ENCODE measurements around the gene LINGO4.

Gene LINGO4

GRCh38 chr1:151814426-151814825 lies 9.2 kb upstream of the LINGO4 start:
- no peak for DNase-seq (ENCODE audit: low read depth in 2 of 2)

DNA sequence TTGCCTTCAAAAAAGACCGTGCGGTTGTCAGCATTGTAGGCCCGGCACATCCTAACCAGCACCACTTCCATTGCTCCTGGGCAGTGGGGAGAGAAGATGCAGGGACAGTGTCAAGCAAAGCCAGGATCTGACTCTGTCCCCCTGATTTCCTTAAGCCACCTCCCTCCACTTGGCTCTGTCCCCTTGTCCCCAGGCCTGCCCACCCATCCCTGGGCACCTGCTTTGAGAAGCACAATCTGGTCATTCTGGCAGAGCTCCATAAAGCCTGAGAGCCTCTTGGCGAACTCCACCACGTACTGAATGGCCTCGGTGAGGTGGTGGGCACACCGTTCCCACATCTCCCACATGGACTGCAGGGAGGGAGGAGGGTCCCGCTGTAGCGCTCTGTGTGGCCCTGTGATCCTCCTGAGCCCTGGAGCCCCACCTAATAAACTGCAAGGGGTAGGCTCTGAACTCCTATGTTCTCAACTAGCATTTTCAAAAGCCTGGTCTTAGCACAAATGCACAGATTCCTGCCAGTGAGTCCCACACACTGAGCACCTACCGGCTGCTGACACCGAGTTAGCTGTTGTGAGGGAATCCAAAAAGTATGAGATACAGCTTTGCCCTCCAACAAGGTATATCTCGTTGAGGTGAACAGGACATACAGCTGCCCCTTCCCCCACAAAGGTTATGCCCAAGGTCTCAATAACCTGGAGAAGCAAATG lies 8.2 kb upstream of the LINGO4 start:
- no peak for DNase-seq (ENCODE audit: low read depth in 2 of 2)

DNA sequence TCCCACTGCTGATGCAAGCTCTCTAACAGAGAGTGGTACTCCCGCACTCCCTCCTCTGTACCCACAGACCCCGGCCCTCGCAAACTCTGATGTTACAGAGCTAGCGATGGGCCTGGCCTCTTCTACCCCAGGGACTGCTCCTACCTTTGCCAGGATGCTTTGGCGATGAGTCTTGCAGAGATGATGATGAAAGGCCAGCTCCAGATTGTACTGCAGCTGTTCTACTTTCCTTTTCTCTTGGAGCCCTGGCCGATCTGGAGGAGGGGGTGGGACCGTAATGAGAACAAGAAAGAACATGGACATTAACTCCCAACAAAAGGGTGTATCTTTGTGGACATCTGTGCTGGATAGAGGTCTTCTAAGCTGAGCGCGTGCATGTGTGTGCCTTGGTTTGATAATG lies 6.0 kb upstream of the LINGO4 start:
- no peak for DNase-seq (ENCODE audit: low read depth in 2 of 2)

GRCh38 chr1:151809985-151810556 lies 4.9 kb upstream of the LINGO4 start:
- no peak for DNase-seq (ENCODE audit: low read depth in 2 of 2)

DNA sequence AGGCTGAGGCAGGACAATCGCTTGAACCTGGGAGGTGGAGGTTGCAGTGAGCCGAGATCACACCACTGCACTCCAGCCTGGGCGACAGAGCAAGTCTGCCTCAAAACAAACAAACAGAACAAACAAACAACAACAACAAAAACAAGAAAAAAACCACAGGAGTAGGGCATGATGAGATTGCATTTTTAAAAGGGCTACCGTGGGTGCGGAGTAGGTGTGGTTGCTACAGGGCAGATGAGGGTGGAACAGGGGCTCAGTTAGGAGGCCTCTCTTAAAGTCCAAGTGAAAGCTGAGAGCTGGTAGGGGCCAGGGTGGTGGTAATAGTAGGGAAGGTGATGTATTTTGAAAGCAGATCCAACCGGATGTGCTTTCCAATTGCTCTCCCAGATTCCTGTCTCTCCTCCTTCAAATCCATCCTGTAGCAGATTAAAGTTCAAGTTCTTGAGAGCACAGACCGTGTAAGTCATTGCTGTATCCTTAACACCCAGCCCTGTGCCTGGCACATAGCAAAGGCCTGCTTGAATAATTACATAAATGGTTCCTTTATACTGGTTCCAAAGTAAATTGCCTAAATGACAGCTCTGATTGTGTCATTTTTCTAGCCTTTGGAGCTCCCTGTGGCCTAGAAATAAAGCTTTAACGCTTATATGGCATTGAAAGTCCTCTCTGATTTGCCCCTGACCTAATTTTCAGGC lies 4.2 kb upstream of the LINGO4 start:
- no peak for DNase-seq (ENCODE audit: low read depth in 2 of 2)

GRCh38 chr1:151807766-151808165 lies 2.5 kb upstream of the LINGO4 start:
- no peak for DNase-seq (ENCODE audit: low read depth in 2 of 2)

DNA sequence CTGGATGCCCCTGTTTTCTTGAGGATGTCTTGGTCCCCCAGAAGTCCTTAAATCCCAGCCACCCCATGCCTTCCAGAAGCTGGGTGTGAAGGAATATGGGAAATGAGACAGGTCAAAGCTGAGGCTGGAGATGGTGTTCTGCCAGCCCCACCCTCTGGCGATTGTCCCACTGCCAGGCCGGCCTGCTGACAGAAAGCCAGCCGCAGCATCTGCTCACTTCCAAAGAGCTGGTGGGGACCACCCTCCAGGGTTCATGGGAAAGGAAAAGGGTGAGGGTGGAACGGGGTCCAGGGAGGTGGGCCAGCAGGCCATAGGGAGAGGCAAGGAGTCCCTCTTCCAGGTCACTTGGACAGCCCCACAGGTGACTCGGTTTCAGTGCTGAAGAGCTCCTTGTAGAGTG lies 1.9 kb upstream of the LINGO4 start:
- DNase-seq (ENCODE audit: low read depth in 2 of 2): no peak

- no peak for DNase-seq (ENCODE audit: low read depth in 2 of 2)
Observed at GRCh38 chr1:151806170-151806569, 951 bp upstream of the LINGO4 start.

DNA sequence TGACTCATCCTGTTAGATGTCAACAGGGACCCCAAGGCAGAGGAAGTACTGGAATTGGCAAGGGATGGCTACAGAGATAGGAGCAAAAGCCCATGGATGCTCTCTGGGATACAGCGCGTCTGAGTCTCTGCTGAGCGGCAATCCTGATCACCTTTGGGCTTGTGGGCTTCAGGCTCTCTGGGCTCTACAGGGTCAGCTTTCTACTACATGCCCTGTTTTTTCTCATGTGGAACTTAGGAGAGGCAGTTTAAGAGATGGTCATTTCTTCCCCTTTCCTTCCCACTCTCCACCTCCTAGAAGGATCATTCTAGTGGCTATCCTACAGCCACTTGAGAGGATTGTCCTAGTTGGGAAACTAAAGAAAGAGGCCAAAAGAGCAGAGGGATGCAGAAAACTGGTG lies 1.3 kb downstream of the LINGO4 start:
- no peak for DNase-seq (ENCODE audit: low read depth in 2 of 2)

- no peak for DNase-seq (ENCODE audit: low read depth in 2 of 2)
Observed at GRCh38 chr1:151803164-151803563, 2.1 kb downstream of the LINGO4 start.

DNA sequence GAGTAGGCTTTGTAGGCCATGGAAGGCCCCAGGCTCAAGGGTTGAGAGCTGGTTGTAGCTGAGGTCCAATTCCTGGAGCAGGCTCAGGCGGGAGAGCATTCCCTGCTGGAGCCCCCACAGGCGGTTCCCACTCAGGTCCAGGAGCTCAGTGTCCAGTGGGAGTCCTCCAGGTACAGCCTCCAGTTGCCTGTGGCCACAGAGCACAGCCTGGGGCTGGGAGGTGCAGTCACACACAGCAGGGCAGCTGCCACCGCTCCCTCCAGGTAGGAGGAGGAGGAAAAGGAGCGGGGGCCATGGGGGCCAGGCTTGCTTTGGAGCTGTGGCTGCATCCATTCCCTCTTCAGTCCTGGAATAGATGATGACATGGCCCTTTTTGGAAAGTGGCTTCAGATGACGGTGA lies 2.8 kb downstream of the LINGO4 start:
- DNase-seq (ENCODE audit: low read depth in 2 of 2): no peak

GRCh38 chr1:151801846-151802245 lies 3.4 kb downstream of the LINGO4 start:
- DNase-seq (ENCODE audit: low read depth in 2 of 2): no peak

DNA sequence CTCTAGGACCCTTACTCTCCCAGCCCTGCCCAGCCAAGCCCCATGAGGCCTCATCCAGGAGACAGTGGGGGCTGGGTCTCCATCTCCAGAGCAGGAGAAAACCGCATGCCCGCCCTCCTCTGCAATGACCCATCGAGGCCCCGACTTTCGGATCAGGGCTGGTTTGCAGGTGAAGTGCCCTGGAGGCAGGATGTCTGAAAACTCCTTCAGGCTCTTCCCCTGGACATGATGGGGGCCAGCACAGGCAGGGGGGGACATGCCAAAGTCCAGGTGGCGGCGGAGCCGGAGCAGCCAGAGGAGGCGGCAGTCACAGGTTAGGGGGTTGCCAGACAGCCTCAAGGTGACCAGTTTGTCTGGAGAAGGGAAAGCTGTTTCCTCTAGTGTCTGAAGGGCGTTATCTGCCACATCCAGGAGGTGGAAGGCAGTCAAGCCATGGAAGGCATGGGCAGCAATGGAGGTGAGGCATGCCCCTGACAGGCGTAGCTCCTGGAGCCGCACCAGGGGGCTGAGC lies 3.9 kb downstream of the LINGO4 start:
- no peak for DNase-seq (ENCODE audit: low read depth in 2 of 2)

GRCh38 chr1:151800830-151801229 lies 4.4 kb downstream of the LINGO4 start:
- DNase-seq (ENCODE audit: low read depth in 2 of 2): no peak

DNA sequence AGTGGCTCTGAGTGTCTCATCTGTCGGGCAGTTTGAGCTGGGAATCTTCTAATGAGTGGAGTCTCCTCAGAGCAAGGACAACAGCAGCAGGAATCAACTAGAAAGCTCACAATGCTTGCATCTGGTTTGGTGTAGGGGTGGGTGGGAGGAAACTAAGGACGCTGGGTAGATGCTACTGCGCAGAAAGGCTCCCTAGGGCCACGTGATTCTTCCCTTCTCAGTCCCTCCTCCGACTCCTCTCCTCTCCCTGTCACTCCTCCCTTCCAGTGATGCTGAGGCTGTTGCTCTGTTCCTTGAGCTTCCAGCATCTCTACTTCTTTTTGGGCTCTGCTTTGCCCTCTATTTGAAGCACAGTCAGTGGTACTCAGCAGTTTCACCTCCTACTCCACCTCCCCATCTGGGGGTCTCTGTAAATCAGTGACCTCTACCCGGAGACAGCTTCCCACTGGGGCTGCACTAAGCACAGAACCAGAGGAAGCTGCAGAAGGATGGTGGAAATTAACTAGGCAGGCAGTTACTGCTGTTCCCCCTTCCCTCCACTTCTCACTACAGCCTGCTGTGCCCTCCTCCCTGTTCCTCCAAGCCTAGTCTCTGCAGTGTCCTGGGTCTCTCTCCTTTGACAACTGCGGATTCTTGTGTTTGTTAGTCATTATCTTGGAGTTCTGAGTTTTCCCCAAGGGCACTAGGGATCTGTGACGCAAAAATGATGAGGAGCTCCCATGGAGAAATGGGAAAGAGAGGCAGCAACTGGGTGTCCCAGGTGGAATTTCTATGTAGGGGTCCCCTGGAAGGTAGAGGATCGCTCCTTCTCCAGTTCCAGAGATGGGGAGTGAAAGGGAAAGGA lies 5.8 kb downstream of the LINGO4 start:
- DNase-seq (ENCODE audit: low read depth in 2 of 2): no peak

DNA sequence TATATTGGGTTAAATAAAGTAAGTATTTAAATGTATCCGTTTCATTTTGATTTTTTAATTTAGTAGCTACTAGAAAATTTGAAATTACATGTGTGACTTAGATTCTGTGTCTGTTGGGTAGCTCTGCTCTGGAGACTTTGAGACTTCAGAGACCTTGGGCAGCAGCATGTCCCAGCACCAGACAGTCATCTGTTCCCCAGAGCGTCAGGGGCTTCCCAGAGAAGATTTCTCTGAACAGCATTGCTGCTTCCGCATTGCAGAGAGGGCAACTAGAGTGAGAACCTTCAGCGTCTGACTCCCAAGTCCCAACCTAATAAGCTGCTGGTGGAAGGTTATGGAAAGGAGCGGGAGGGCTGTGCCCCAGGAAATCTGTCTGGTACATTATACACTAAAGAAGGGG lies 6.6 kb downstream of the LINGO4 start:
- no peak for DNase-seq (ENCODE audit: low read depth in 2 of 2)

DNA sequence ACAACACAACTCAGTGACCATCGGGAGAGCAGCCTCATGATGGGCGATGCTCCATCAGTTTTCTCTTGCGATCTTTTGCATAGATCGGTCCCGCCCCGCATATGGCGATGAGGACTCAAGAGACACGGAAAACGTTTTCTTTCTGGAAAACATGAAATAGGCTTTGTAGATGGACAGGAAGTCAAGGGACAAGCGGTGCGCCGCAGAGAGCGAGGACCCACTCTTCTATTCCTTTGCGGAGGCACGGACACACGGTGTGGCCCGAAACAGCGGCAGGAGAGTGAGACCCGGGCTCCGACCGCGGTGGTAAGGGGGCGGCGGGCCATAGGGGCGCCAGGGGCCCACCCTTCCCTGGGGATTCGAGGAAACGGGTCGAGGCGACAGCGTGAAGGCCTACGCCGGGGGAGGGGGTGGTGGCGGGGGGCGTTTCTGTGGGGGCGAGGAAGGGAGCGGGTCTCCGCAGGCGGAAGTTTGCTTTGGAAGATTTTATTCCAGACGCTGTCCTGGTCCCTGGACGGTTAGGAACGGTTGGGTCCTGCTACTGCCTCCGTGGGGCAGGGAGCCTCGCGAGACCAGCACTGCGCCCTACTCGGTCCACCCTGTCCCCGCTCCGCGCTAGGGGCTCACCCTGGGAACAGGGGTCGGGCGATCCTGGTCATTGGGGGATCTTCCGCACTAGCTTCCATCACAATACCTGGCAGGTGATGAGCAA lies 14.1 kb downstream of the LINGO4 start:
- no peak for DNase-seq (ENCODE audit: low read depth in 2 of 2)

GRCh38 chr1:151790071-151790939 lies 14.9 kb downstream of the LINGO4 start, which contains the start of gene TDRKH:
TDRKH (minus strand) TSS chr1:151790500; CDS start chr1:151783022, 7,478 bp downstream.
- peak; percentile 93 to 95 for DNase-seq (ENCODE audit: low read depth in 2 of 2)

DNA sequence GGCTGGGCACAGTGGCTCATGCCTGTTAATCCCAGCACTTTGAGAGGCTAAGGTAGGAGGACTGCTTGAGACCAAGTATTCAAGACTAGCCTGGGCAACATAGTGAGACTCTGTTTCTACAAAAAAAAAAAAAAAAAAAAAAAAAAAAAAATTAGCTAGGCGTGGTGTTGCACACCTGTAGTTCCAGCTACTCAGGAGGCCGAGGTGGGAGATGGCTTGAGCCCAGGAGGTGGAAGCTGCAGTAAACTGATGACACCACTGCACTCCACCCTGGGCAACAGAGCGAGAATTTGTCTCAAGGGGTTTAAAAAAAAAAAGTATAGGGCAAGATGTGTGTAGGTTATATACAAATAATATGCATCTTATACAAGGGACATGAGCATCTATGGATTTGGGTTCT lies 17.5 kb downstream of the LINGO4 start:
- no peak for DNase-seq (ENCODE audit: low read depth in 2 of 2)

- no peak for DNase-seq (ENCODE audit: low read depth in 2 of 2)
Observed at GRCh38 chr1:151783796-151784195, 21.4 kb downstream of the LINGO4 start.
